Measurements from ENCODE around the gene SLC31A2.
"Not testable (repeated sequence)": the region's sequence is repeated elsewhere in the genome, so short reads cannot be mapped to it uniquely, and the experiment has no call there.

Gene SLC31A2, protein sequence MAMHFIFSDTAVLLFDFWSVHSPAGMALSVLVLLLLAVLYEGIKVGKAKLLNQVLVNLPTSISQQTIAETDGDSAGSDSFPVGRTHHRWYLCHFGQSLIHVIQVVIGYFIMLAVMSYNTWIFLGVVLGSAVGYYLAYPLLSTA

DNA sequence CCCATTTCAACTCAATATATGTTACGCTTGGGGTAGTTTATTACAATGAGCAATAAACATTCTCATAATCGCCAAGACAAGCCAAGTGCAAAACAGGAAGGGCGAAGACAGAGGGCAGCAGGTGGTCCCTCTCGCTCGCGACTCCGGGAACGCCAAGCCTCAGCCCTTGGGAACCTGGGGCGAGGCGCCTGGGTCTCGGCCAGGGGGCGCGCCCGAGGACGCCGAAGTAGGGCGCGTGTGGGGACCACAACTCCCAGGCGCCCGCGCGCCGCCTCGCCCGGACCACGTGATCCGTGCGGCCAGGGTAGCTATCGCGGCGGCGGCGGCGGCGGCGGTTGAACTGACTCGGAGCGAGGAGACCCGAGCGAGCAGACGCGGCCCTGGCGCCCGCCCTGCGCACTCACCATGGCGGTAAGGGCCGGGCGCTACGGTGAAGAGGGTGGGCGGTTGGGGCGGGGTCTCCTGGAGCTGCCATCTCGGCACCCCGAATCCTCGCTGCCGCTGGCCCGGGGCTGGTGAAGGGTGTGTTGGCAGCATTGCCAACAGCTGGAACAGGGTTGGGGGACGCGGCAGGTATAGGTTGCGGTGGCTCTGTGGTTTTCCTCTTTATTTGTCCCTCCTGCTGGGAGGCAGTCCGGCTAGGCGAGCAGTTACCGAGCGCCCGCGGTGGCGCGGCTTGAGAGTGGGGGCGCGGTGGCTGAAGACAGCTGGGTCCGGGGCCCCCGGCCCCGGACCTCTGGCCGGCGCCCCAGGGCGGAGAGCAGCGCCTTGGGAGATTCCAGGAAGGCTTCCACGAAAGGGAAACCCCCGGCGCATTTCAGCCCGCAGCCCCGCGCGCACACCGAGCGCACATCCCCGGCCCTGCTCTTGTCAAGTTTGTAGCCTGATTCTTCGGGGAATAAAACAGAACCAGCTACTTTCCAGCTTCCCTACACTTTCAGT, at the start of gene SLC31A2:
SLC31A2 (plus strand) TSS at position 338 of the 942 bp plus-strand sequence; CDS start at position 406, 68 bp downstream.
- peak; percentile 95 for DNase-seq (ENCODE audit: low spot score)

DNA sequence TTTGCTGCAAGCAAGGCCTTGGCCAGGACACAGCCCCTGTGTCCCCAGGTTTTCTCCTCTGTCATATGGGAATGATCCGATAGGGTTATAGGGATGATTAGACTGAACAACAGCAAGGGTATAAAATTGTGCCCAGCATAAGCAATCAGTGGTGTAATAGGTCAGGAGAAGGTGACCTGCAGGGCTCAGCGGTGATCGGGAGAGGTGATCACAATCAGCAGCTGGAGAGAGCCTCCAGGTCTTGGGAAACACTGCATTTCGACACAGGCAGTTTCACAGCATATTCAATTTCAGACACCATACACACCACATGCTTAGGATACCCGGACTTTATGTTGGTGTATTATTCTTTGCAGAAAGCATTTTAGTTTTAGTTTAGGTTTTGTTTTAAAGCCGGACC, 45.5 kb upstream of the SLC31A2 start:
- not testable (repeated sequence) for DNase-seq (ENCODE audit: low spot score)

DNA sequence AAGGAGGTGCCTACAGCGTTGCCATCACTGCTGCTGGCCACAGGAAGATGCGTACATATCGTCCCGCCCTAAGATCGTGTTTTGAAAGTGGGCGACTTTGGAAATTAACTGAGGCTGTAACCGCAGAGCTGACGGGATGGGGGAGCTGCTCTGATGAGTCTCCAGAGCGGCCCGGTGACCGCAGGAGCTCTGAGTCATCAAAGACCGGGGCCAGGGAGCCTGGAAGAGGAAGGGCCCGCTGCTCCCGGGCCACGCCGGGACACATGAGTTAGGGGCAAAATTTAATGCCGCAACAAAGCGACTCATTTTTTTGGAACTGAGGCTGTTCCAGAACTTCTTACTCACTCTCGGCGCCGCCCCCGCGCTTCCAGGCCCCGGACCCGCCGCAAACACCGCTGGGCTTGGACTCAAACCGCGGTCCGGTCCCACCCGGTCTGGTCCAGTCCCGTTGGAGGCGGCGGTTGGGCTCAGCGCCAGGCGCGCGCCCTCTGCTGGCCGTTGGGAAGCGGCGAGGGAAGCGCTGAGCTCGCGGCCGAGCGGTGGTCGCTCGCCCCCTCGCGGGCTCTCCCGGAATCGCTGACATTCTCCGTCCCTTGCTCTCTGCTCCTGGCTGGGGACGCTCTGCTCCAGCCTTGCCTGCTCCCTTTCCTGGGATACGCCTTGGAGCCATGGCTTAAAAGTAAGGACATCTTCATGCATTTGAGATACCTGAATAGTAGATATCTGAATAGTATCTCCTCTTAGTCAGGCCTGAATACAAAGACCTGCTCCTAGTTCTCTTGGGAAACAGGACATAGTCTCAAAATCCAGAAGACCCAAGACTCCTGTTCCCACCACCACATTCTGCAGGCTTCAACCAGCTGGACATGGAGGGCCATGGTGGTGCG, 39.5 kb upstream of the SLC31A2 start:
- peak; percentile 42 for DNase-seq (ENCODE audit: low spot score)

DNA sequence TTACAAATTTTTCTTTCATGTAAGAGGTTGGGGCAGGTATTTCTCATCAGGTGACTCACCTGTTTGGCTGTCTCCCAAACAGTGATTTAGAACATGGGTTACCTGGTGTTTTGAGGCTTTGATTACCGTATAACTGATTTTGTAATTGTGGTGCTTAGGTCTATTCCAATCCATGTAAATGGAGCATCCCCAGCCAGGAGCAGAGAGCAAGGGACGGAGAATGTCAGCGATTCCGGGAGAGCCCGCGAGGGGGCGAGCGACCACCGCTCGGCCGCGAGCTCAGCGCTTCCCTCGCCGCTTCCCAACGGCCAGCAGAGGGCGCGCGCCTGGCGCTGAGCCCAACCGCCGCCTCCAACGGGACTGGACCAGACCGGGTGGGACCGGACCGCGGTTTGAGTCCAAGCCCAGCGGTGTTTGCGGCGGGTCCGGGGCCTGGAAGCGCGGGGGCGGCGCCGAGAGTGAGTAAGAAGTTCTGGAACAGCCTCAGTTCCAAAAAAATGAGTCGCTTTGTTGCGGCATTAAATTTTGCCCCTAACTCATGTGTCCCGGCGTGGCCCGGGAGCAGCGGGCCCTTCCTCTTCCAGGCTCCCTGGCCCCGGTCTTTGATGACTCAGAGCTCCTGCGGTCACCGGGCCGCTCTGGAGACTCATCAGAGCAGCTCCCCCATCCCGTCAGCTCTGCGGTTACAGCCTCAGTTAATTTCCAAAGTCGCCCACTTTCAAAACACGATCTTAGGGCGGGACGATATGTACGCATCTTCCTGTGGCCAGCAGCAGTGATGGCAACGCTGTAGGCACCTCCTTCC, 37.9 kb upstream of the SLC31A2 start:
- peak; percentile 18 for DNase-seq (ENCODE audit: low spot score)

DNA sequence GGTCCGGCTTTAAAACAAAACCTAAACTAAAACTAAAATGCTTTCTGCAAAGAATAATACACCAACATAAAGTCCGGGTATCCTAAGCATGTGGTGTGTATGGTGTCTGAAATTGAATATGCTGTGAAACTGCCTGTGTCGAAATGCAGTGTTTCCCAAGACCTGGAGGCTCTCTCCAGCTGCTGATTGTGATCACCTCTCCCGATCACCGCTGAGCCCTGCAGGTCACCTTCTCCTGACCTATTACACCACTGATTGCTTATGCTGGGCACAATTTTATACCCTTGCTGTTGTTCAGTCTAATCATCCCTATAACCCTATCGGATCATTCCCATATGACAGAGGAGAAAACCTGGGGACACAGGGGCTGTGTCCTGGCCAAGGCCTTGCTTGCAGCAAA, 32.0 kb upstream of the SLC31A2 start:
- DNase-seq (ENCODE audit: low spot score): not testable (repeated sequence)

DNA sequence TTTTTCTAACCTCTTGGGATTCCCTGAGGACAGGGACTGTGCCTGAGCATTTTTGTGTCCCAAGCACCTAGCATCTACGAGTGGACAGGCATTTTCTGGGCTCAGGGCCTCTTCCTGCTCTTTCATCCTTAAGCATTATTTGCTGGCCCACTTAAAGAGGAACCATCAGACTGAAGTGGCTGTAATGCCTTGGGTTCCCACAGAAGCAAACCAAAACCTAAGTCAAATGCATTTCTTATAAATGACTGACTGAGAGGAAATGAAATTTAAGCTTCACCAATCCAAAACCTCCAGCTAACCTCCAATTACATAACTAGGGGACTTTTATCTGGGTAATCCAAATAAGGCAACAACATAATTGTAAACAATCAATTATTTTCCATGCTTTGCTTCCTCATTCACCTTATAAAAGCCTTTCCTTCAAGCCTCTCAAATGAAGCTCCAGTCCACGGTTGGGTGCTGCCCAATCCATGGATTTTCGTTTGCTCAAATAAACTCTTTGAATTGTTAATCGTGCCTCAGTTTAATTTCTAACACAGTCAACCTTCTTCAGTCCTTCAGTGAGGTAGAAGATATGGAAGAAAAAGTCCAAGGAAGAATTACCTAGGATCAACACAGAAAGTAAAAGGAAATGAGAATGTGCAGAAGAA, 25.3 kb upstream of the SLC31A2 start:
- DNase-seq (ENCODE audit: low spot score): no peak

DNA sequence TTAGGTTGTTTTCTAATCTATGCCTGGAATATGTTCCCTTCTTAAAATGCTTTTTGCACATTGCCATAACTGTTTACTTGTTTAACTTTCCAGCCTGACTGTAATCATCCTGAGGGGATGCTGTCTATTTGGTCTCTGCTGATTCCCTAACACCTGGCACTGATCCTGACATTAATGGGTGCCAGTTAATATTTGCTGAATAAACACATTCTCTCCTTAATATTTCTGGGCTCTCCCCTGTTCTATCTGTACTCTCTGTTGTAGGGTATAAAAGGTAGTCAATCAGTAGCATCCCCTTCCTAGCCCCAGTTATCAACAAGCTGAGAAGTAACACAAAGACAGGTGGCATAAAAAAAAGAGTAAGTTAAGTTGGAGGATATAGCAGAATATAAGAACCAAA, 21.3 kb upstream of the SLC31A2 start:
- no peak for DNase-seq (ENCODE audit: low spot score)

DNA sequence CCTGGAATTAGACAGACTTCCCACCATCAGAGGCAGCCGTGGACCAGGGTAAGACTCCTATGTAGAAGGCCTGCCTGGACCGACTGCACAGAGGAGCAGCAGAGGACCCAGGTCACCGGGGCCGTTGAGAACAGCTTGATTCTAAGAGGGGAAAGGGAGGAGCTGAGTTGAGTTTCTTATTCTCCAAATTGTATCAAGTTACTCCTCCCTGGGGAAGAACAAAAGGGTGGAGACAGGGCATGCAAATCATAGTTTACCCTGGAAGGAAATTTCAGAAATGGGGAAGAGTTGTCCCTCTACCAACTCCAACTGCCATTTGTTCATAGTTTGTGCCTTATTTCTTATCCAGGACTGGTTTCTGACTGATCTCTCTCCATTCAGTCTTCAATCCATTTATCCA, 20.9 kb upstream of the SLC31A2 start:
- no peak for DNase-seq (ENCODE audit: low spot score)

DNA sequence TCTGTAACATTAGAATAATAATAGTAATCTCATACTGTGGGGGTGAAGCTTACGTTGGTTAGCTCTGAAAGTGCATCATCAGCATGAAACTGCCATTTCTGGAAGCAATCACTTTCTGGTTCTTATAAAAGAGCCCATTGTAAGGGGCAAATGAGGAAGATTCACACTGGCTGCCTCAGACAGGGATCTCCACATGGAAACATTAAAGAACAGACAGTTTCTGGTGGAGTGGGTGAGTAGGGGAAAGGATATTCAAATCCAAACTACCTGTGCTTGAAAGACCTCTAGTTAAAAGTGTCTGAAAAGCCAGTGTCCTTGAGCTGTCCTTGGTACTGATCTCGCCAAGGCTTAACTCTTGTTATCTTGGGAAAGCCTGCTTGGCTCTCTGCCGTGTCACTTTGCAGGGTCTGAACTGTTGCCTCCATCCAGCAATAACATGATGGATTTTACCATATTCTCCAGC, 19.1 kb upstream of the SLC31A2 start:
- DNase-seq (ENCODE audit: low spot score): peak; percentile 83

DNA sequence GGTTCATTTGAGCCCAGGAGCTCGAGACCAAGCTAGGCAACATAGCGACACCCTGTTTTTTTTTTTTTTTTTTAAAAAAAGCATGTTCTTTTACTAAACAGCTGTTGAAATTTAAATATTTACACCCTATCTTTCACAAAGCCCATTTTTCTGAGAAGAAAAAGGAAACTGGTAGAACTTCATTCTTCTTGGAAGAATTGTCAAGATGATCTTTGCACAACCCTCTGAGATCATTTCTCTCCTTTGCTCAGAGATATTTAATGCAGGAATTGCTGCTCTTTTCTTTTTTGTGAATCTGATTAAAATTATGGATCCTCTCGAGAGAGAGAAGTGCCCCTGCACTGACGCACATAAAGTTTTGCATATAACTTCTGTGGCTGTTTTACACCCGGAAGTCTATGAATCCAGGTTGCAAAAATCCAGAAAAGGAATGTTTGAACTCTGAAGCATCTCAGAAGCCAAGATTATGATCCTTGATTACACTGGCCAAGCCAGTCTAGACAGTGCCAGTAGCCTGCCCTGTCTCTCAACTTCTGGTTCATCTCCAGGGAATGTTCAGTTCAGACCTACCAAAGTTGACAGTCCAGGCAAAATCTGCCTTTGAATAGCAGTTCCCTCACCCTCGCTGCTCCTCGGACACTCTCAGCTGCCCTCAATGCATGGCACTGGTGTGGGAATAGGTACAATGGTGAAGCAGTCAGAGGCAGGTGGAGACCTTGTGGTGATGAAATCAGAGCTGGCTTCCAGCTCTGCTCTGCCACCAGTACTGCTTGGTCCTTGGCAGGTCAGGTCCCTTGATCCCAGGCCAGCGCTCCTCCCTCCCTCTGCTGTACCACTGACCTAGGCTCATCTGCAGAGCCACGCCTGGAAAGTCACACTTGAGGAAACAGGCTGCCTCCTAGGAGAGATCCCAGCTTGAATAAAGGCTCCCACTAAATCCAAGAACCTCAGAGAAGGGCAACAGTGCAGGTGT, 13.3 kb upstream of the SLC31A2 start:
- DNase-seq (ENCODE audit: low spot score): no peak

DNA sequence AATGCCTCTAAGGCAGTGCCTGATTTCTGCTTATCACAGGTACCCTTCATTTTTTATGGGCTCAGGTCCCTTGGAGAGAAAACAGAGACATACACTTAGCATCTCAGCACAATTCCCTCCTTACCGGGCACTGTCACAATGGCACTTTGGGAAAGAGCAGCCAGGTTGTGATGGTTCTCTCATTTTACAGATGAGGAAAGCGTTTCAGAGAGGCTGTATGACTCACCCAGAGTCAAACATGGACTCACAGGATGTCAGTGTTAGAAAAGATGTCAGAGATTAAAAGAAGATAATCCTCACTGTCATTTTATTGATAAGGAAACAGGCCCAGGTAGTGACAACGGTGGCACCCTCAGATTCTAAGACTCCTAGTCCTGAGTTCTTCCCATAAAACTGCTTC, 12.0 kb upstream of the SLC31A2 start:
- no peak for DNase-seq (ENCODE audit: low spot score)

DNA sequence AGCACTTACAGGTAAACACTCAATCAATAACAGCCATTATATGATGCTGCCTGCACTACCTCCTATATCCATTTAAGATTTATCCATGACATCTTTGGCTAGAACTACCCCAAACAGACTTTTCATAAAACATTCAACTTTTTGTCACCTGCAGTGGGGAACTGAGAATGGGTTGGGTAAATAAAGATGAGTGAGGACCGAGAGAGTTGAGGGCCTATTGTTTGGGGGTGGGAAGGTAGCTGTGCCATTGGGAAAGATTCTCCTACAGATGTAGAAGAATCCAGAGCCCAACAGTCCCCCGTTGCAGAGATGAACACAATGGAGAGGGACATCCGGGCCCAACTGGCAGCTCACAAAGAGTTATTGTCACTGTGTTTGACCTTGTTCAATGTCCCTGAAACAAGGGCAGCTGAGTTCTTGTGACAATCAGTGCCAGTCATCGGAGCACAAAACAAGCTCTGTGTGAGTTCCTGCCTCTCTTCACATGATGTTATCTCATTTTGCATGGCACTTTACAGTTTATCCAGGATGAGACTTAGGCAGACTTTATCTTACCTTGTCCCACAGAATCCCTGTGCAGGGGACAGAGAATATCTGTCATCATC, 11.5 kb upstream of the SLC31A2 start:
- no peak for DNase-seq (ENCODE audit: low spot score)

DNA sequence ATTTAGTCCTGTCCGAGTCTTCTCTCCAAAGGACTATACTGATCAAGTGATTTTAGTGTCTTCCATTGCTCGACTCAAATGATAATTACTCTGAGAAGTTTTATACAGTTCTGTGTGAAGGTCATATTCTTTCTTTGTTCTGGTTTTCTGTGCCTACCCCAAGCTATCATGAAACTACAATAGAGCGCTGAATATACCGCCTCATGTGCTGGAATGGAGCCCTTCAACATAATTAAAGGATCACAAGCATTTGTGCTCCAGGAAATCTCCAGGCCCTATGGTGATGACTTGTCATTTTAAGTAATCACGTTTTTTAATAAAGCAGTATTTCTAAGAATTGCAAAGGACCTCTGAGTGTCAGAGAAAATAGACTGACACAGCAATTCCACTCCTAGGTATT, 10.9 kb upstream of the SLC31A2 start:
- no peak for DNase-seq (ENCODE audit: low spot score)

DNA sequence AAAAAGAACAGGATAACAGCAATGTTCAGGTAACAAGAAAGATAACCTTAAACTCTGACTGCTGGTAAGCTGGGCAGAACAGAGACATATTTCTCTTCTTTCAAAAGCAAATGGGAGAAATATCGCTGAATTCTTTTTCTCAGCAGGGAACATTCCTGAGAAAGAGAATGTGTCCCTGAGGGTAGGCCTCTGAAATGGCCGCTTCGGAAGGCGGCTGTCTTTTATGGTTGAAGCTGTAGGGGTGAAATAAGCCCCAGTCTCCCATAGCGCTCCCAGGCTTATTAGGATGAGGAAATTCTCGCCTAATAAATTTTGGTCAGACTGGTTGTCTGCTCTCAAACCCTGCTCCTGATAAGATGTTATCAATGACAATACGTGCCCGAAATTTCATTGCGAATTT, 9.9 kb upstream of the SLC31A2 start:
- DNase-seq (ENCODE audit: low spot score): not testable (repeated sequence)

DNA sequence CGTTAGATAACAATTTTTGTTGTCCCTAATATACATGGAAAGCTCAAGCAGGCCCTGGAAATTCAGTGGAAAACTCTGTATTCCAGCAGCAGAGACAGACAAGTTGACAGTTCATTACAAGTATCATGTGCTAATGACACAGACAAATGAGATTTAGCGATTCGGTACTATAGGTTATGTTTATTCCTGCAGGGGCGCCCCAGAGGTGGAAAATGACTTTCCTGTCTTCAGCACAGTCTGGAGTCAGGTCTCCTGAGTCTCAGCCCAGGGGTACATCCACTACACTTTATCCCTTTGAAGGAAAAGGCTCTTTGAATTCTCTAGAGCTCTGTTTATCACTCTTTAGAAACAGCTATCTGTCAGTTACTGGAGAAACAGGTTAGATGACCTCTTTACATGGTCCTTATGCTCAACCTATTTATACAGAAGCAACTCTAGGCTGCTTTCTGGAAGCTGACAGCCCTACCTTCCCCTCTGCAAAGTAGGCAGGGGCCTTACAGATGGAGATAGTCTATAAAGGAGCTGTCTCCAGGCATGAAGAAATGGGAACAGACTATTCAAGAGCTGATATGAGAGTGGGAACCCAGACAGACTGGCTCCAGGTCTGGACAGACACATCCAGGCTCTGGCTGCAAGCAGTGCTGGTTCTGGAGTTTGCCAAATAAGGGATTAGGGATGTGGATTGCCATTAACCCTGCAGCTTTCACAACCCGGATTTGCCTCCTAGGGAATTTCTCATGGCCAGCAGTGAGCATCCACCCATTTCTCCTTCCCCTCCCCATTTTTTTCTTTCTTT, 7.2 kb upstream of the SLC31A2 start:
- no peak for DNase-seq (ENCODE audit: low spot score)

DNA sequence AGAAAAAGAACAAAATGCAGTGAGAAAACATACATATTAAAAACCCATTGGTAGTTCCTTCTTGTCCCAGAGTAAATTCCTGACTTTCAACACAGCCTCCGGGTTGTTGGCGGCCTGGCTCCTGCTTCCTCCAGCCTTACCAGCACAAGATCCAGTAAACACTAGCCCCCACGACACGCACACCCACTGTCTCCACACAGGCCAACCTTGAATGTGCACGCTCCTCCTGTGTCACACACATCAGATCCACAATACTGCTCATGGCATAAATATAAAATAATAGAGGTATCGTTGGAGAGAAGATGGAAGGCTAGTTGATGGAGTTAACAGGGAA, 2.5 kb upstream of the SLC31A2 start:
- no peak for DNase-seq (ENCODE audit: low spot score)

DNA sequence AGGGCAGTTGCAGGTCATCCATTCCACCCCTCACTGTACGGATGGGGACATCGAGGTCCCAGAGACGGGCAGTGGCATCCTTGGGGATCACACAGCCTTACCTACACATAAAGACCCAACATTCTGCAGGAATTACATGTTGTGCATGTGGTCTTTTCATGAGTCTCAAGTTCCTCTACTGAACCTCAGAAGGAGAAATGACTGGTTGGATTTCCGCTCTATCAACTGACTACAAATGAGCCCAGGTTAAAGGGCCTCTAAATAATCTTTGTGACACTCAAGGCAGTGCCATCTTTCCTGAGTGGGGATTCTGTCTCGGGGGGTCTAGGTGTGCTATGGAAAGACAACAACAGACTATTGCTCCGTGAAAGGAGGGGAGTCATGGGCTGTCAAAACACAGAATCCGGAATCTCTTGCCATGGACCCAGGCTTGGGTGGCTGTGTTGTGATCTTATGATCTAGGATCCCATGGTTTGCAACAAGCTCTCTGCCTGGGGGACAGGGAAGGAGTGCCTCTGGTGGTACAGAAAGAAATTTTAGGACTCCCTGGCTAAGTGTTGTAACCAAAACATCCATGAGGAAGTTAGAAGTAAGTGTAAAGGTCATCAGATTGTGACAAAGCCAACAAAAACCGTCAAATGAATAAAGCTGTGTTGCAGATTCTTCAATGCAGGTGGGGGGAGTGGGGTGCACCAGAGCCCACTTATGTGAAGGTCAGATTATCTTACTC, 1.9 kb upstream of the SLC31A2 start:
- DNase-seq (ENCODE audit: low spot score): no peak

DNA sequence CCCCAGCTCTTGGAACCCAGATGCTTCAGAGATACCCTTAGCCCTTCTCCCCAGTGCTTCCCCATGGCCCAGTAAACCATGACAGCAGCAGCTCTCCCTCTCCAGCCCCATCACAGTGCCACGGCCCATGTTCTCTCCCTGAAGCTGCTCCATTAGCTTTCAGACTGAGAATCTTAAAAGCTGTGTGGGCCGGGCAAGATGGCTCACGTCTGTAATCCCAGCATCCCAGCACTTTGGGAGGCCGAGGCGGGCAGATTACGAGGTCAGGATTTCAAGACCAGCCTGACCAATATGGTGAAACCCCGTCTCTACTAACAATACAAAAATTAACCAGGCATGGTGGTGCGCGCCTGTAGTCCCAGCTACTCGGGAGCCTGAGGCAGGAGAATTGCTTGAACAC, 1.2 kb upstream of the SLC31A2 start:
- not testable (repeated sequence) for DNase-seq (ENCODE audit: low spot score)
